ENCODE measurements around the gene ZNF10.

ZNF10 gene

GRCh38 chr12:133202493-133203343, 72.3 kb downstream of the ZNF10 start:
- DNase-seq, result no peak

- no peak for DNase-seq
These were observed 73.2 kb downstream of the ZNF10 start for GRCh38 chr12:133203344-133204263.

GRCh38 chr12:133204264-133204603, 73.8 kb downstream of the ZNF10 start:
- no peak for DNase-seq

- no peak for DNase-seq
These were observed 76.0 kb downstream of the ZNF10 start for GRCh38 chr12:133206390-133206789.

All from suppressor macrophage treated with lipopolysaccharide for 1 hour (primary cell).